GM12864 (cell line): ENCODE data around the gene NRXN2.
"Not testable (repeated sequence)": the region's sequence is repeated elsewhere in the genome, so short reads cannot be mapped to it uniquely, and the experiment has no call there.

Source experiments
- DNase-seq: peaks from one replicate; pipeline ENCODE4 v3.0.0-alpha.2; 2011; ENCODE audit warnings: low read depth
- H3K4me3 ChIP-seq: 2 replicates; pipeline ENCODE4 v1.5.1; 2011; ENCODE audit warnings: mild to moderate bottlenecking, low read depth, low read length, control low read depth
- CTCF ChIP-seq: IDR thresholded peaks from 2 replicates; pipeline ENCODE4 v1.5.1; 2011; ENCODE audit warnings: low read depth, mild to moderate bottlenecking, moderate library complexity, low read length, control low read depth, inconsistent platforms; ENCODE audit errors: missing control alignments

The NRXN2 gene

GRCh38 chr11:64710418-64711137 is 12.4 kb downstream of the NRXN2 start:
- no peak for TF ChIP-seq CTCF
- no peak for DNase-seq
- H3K4me3 ChIP-seq = no peak overlapping the region

- no peak for TF ChIP-seq CTCF
- no peak overlapping the region for H3K4me3 ChIP-seq
- no peak for DNase-seq
Observed at GRCh38 chr11:64705501-64705900, 17.5 kb downstream of the NRXN2 start.

GRCh38 chr11:64703048-64703447 is 19.9 kb downstream of the NRXN2 start:
- no peak for TF ChIP-seq CTCF
- no peak overlapping the region for H3K4me3 ChIP-seq
- DNase-seq = no peak

- not testable (repeated sequence) for H3K4me3 ChIP-seq, DNase-seq
Observed at GRCh38 chr11:64701956-64702355, 21.0 kb downstream of the NRXN2 start.

DNA sequence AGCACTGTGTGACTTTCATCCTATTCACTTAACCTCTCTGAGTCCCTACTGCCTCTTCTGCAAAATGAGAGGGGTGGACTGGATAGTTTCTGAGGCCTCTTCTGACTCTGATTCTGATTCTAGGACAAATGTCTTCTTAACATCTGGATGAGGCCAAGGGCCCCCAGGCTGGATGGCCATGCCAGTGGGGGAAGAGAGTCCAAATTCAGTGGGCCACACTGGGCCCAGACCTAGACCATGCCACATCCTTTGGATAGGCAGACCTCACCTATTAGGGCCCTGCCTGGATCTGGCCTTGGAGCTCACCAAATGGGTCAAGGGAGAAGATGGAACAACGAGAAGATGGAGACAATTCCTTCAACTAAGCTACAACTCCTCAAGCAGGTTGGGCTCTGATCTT is 24.6 kb downstream of the NRXN2 start:
- no peak for TF ChIP-seq CTCF
- no peak for DNase-seq
- no peak overlapping the region for H3K4me3 ChIP-seq

DNA sequence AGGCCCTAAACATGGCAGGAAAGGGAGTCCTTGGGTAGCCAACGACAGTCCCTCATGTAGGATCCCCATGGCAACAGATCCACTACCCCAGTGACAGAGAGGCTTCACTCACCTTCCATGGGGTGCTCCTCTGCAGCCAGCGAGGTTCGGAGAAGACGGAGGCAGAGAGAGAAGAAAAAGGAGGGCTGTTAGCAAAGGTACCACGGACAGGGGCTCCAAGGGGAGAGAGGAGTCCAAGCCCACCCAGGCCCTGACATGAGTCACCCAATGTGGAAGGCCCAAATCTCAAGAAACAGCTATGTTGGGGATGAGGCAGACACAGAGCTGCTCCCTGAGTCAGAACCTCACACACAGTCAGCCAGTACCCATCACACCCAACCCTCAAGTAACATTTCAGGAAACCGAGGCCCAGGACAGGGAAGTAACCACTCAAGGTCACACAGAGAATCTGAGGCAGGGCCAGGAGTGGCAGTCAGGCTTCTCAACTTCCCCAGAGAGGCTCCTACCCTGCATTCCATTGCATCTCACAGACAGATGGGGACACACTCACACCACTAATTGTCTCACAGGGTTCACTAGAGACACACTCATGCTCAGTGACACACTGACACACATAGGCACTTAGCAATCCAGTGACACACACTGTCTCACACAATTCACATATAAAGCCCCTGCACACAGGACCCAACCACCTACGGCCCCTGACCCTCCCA is 25.2 kb downstream of the NRXN2 start:
- no peak for TF ChIP-seq CTCF
- no peak for DNase-seq
- H3K4me3 ChIP-seq = no peak overlapping the region

- no peak for DNase-seq
- no peak overlapping the region for H3K4me3 ChIP-seq
- no peak for TF ChIP-seq CTCF
Observed at GRCh38 chr11:64696045-64696444, 27.0 kb downstream of the NRXN2 start.
